ENCODE results near the gene CPLX1.

The CPLX1 gene

GRCh38 chr4:854356-854755 lies 28.4 kb upstream of the CPLX1 start:
- DNase-seq, result no peak

GRCh38 chr4:853416-853781 lies 27.5 kb upstream of the CPLX1 start:
- no peak for DNase-seq

DNA sequence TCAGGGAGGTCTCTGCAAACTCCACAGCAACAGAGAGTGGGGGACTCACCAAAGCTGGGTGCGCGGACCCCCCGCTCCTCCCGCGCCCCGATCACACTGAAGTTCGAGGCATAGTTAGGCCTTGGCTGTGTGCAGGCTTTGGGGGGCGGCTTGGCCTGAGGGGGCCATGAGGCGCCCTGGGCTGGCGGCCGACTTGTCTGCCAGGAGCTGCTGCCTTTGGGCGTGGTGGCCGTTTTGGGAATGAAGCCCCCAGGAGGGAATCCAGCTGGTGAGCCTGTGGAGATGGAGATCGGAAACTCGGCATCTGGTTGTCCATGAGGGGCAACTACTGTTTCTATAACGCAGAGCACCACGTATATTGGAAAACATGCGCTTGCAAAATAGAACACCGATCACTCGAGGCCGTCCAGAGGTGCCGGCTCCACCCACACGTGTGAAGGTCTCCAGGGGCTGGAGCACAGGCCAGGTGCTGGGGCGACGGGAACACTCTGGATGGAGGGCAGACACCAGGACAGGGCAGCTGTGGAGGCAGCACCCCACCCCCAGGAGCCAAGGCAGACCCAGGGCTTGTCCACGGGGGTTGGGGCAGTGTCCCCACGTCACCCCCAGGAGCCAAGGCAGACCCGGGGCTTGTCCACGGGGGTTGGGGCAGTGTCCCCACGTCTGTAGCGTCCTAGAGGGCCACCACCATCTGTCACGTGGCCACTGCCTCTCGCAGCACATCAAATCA lies 25.9 kb upstream of the CPLX1 start:
- DNase-seq, result no peak

DNA sequence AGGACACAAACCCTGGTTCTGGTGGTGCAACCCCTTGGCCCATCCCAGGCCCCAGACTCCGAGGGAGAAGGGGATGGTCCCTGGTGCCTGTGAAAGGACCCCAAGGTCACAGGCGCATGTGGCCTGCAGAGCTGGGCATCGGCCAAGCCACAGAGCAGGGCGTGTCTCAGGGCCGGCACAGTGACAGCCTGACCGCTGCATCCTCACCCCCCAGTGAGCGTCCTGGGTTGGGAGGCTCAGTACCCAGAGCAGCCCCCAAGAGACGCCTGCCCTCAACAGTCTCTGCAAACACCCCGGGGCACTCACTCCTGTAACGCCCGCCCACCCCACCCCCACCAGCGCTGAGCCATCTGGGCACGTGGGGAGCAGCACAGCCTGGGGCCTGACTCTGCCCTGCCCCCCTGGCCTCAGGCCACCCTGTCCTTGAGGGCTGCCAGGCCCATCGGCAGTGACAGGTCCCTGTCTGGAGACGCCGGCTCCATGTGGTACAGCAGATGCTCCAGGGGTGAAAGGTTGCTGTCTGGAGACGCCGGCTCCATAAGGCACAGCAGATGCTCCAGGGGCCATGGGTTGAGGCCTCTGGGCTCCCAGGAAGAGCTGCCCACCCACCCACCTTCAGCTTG lies 24.5 kb upstream of the CPLX1 start:
- DNase-seq, result no peak

- no peak for DNase-seq
Observed at GRCh38 chr4:849478-850175, 23.7 kb upstream of the CPLX1 start.

DNA sequence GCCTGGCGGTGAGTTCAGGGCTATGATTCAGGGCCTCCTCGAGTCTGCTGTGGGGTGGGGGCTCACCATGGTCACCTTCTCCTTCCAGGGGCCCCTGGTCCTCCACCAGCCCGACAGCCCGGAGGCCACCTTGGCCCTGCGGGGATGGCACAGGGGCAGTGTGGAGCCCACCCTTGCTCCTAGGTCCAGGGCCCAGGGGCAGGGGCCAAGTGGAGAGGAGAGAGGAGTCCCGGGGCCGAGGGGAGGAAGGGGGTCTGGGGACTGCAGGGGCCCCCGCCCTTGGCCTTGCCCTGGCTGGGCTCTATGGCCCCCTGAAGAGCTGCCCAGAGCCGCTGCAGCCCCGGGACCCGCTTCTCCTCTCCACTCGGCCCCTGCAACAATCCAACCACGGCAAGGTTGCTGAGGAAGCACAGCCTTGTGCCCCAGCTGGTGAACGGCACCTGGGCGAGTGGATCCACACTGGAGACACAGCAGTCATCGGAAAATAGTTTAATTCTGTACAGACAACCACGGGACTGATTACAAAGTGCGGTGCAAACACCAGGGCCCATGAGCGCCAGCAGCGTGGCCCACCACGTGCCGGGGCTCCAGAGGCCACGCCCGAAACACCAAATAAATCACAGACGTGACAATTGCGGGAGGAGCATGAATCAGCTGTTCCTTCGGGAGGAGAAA lies 23.0 kb upstream of the CPLX1 start:
- no peak for DNase-seq

DNA sequence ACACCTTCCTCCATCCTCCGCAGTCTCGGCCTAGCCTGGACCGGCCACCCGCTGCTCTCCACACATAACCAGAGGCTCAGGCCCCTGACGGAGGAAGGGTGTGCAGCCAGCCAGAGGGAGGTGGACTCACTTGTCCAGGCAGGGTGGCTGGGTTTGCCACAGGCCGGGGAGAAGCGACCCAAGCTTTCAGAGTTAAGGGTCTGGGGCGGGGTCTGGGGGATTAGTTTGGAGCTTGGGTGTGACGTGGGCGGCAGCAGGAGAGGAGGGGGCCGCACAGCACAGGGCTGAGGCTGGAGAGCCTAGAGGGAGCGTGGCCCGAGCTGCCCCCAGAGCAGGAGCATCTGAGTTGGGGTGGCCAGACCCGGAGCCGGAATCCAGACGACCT lies 22.4 kb upstream of the CPLX1 start:
- DNase-seq, result no peak

- DNase-seq, result no peak
Observed at GRCh38 chr4:845836-846251, 19.9 kb upstream of the CPLX1 start.

DNA sequence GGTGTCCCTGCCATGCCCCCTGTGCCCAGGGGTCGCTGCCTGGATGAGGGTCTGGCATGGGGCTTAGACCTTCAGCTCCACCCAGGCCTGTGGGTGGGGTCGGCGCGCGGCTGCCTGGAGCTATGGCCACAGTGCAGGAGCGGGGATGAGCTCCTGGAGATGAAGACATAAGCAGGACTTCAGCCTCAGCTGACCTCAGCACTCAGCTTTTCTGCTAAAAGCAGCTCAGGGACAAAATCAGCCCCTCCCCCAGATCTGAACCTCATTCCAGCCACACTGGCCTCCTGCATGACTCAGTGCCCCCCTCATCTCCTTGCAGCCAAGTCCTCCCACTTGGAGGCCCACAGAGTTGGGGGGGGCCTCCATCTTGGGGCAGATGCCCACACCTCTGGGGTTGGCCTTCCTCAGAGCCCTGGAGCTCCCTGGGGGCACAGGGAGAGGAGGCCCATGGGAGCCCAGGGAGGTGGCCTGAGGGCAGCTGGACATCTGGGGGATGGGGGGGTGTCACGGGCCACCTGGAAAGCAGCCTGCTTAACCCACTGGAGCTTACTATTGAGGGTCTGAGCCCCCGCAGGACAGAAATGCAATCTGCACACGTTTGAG lies 19.4 kb upstream of the CPLX1 start:
- no peak for DNase-seq

DNA sequence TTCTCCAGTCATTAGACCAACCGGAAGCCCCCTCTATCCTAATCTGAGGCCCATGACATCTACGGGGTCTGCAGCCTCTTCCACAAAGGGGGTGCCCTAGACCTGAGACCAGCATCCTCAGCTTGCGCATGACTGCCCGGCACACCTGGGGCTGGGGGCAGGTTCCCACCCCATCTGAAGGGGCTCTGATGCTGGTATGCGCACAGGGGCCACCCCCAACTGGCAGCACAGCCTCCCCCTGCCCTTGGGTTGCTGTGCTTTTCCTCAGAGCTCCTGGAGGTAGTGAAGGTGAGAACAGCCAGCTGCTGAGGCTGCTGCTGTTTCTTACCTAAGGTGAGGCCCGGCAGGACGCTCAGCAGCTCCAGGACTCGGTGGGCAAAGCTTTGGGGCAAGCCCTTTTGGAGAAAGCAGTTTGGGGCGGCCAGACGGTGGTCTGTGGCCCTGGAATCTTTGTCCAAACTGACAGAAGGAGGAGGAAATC lies 18.9 kb upstream of the CPLX1 start:
- no peak for DNase-seq

DNA sequence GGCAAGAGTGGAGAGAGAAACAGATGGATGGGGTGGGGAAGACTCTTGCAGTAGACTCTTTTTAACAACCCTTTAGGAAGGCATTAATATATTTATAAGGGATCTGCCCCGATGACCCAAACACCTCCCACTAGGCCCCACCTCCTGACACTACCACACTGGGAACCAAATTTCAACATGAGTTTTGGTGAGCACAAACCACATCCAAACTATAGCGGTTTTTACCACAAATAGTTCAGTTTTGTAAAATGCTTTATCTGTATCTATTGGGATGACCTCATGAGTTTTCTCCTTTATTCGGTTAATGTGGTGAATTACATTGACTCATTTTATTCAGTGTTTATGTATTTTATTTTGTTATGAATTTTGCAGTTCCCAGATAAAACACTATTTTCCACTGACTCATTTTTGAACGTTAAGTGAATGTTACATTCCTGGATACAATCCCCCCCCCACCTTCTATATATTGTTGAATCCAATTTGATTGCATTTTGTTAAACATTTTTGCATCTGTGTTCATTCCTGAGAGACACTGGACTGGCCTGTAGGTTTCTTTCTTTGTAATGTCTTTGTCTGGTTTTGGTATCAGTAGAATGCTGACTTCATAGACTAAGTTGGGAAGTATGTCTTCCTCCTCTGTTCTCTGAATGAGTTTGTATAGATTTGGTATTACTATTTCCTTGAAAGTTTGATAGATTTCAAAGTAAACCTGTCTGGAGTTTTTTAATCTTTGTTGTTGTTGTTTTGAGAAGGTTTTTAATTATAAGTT lies 13.9 kb upstream of the CPLX1 start:
- no peak for DNase-seq

GRCh38 chr4:837772-838171 lies 11.8 kb upstream of the CPLX1 start:
- no peak for DNase-seq

GRCh38 chr4:836750-837301 lies 10.9 kb upstream of the CPLX1 start:
- no peak for DNase-seq

DNA sequence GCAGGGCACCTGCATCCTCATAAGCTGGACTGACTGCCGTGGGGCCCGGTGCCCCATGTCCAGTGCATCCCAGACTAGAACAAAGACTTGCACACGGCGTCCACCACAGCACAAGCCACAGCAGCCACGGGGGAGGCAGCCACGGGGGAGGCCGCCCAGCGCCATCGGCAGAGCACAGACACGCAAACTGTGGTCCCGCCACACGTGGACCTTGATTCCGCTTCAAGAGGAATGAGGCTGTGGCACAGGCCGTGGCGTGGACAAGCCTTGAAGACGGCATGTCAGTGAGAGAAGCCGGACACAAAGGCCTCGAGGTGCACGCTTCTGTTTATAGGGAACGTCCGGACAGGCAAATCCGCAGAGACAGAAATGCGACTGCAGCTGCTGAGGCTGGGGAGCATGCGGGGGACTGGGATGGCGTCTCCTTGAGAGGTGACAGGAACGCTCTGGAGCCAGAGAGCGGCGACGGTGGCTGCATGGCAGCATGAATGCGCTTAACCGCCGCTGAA lies 10.1 kb upstream of the CPLX1 start:
- no peak for DNase-seq

GRCh38 chr4:835148-836002 lies 9.4 kb upstream of the CPLX1 start:
- DNase-seq, result peak; percentile 9 to 37

GRCh38 chr4:834368-835147 lies 8.6 kb upstream of the CPLX1 start:
- DNase-seq, result no peak

DNA sequence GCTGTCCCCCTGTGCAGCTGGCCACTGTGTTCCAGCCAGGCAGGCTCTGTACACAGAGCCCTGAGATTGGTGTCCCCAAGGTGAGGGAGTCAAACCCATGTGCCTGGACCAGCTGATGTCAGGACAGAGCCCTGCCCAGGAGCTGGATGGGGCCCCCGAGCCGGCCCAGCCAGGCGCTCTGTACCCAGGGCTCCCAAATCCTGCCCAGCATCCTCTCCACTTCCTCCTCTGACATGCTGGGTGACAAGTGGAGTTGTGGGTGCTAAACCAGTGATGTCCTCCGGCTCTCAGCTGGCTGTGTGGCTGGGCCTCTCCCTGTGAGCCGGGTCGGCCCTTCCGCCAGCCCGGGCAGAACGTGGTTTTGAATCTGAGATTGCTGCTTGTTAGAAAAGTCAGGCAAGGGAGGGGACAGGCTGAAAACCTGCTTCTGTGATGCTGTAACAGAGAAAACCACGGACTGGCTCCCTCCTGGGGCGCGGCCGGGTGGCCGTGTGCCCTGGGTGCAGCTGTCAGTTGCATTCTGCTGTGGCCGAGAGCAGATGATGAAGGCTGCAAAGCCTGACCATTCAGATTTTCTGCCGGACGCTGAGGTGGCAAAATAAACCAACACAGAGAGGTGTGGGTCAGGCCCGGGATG lies 7.9 kb upstream of the CPLX1 start:
- no peak for DNase-seq

DNA sequence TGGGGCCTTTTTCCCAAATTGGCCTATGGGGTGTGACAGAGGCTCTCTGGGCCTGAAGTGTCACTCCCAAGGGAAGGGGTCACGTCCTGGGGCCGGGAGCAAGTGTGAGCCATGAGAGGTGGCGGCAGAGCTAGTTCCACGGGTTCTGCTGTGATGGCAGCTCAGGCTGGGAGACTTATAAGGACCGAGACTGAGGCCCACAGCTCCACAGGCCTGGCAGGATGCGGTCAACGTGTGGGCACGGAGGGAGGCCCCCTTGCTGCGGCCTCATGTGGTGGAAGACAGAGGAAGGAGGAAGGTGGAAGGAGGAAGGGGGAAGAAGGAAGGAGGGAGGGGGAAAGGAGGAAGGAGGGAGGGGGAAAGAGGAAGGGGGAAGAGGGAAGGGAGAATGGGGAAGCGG lies 7.2 kb upstream of the CPLX1 start:
- DNase-seq, result no peak

GRCh38 chr4:832536-832935 lies 6.6 kb upstream of the CPLX1 start:
- DNase-seq, result no peak

DNA sequence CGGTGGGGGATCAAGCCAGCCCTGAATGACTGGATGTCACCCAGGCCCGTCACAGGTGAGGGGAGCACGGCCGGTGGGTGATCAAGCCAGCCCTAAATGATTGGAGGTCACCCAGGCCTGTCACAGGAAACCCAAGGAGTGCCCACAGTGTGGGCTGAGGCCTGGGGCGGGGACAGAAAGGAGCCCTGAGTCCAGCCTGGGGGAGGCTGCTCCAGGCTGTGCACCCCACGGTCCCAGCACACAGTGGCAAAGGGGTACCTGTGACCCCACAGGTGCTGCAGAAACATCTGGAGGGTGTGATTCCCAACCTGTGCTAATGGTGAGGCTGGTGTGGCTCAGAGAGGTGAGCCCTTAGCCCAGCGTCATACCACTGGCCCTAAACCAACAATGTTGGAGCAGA lies 6.2 kb upstream of the CPLX1 start:
- no peak for DNase-seq

Measured in NCI-H526 (cell line).